ENCODE measurements around the gene TNFAIP8L1.

DNA sequence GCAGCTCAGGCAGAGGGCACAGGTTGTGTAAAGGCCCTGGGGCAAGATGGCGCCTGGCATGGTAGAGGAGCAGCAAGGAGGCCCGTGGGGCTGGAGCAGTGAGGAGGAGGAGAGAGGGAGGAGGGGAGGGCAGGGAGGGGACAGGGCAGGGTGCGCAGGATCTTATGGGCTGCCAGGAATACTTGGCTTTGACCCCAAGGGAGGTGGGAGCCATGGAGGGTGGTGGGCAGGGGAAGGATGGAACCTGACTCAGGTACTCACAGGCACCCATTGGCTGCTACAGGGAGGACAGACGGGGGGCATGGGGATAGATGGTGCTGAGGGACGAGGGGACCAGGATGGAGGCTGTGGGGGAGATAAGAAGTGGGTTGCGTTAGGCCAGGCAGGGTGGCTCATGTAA lies 3.3 kb downstream of the TNFAIP8L1 start:
- no peak for TF ChIP-seq RAD21 (IDR thresholded peaks at IDR 0.05; ENCODE audit: low read depth)
- TF ChIP-seq REST (IDR thresholded peaks at IDR 0.05; ENCODE audit: low read depth) = no peak
- no peak for TF ChIP-seq EP300 (IDR thresholded peaks at IDR 0.05; ENCODE audit: borderline replicate concordance)
- no peak for TF ChIP-seq CREB1 (IDR thresholded peaks at IDR 0.05; ENCODE audit: low read depth)

Data from Ishikawa (cell line).